LoVo (cell line): ENCODE data around the gene DUOX1.

Experiments
- DNase-seq: peaks from one replicate; pipeline ENCODE4 v3.0.0-alpha.2; 2016; ENCODE audit warnings: low spot score

The DUOX1 gene

DNA sequence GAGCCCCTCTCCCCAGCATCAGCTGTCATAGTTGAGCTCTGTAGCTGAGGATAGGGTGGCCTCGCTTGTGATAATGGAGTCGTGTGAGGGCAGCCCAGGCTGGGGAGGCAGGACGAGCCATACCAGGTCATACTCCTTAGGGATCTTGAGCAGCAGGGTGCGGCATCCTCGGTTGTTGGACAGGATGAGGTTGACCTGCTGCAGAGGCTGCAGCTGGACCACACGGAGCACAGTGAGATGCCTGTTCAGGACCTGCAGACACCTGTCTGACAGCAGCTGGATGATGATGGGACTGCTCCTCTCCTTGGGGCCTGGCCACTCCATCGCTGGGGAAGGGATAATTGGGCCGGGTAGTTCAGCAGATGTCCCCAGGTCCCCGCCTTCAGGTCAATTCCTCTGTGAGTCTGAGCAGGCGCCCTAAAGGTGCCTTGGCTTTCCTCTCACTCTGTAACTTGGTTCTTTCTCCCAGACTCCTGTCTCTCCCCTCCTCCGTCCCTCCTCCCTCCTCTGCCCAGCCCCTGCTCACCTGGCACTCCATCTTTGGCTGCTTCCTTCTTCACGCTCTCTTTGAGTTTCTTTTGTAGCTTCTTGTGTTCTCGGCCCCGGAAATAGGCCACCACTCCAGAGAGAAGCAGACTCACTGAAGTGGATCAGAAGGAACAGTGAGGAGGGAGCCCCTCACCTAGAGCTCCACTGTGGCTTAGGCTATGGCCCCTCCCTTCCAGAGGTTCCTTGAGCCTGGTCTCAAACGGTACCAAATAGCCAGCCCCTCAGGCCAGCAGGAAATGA lies 23.6 kb upstream of the DUOX1 start:
- DNase-seq: no peak

DNA sequence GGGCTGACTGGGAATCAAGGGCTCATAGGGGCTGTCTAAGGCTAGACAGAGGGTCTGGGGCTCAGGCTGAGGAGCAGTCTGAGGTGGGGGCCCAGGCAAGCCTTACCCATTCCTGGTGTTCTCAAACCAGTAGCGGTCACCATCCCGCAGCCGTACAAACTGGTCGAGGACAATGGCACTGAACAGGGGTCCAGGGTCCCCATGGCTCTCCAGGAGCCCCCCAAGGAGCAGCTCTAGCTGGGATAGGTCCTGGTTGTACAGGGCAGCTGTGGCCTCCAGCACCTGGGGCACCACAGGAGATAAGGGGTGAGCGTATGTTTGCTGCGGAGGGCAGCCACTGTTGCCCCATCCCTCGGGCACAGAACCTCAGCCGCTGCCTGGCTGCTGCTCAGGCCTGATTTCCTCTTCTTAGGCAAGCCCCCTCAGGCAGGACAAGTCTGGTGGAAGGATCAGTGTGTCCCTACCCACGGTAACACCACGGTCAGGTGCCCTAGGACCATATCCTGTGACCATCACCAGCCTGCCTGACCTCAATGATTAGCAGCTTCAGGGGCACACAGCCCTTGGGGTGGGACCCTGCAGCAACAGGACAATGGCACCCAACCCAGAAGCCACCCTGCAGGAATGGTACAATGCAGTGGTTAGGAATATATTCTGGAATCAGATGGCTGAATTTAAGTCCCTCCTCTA lies 21.7 kb upstream of the DUOX1 start:
- no peak for DNase-seq

DNA sequence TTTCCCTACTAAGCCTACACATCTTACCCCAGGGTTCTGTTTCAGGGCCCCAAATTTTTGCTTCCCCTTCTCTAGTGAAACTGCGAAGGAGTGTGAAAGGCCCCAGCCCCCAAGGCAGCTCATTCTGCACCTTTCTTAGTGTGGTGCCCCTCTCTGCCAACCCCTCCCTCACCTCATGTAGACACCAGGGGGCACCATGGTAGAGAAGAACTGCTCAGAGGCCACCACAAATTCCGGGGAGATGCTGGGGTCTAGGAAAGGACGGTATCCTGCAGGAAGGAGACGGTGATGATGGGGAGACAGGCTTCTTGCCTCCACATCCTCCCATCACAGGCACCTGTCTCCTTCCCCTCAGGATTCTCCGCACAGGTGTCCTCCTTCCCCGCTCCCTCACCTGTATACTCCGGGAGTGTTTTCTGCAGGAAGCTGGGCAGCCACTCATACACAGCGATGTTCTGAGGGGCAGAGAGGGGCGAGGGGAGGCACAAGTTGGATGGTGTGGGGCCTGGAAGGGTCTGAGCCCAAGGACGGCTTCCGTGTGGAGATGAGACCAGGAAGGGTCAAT lies 19.5 kb upstream of the DUOX1 start:
- DNase-seq: no peak

- no peak for DNase-seq
These were observed 18.2 kb upstream of the DUOX1 start for GRCh38 chr15:45111390-45112142.

- no peak for DNase-seq
These were observed 17.6 kb upstream of the DUOX1 start for GRCh38 chr15:45112143-45112590.

- no peak for DNase-seq
These were observed 17.0 kb upstream of the DUOX1 start for GRCh38 chr15:45112591-45113379.

DNA sequence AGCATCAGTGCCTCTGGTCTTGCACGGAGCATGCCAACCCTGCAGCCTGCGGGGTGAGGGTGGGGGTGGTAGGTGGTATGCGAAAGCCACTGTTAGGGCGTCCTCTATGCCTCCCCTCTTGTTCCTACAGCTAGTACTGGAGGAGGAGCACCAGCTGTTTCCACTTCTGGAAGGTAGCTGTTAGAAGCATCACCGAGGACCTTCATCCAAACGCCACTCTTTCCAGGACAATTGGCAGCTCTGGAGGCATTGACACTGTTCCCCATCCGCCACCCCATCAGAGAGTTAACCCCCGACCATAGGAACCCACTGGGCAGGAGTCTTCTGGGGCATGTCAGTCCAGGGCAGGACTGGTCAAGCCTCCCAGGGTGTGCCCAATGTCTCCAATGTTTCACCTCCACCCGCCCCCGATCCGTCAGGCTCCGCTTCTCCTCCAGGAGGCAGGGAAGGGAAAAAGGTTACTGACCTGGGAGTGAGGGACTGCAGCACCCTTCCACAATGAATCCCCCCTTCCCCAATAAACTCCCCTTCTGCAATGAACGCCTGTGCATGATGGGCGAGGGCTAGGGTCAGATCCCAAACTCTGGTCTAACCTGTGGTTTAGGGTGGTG lies 16.3 kb upstream of the DUOX1 start:
- DNase-seq: no peak

DNA sequence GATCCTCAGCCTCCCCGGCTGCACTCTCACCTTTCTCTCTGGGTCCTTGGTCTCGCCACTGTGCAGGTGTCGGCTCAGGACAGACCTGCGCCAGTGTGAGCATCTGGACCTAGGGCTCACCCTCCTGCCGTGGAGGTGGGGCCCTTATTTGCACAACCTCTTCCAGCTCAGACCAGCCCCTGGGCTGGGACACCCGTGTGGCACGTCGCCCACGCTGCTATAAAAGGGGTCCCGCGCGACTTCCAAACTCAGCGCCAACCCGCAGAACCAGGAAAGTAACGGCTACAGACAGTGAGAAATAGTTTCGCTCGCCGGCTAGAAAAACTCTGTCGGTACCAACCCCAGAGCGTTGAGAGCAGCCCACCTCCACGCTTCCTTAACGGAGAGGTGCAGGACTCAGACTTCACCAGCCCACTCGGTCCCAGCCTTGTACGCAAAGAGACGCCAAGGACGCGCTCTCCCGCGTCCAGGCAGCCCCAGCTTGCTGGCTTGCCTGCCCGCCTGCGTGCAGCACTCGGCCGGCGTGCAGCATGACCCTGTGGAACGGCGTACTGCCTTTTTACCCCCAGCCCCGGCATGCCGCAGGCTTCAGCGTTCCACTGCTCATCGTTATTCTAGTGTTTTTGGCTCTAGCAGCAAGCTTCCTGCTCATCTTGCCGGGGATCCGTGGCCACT lies 15.6 kb upstream of the DUOX1 start, which contains the start of the genes DUOX2 and DUOXA2:
DUOX2 (minus strand) TSS at position 97 of the 675 bp plus-strand sequence. CDS start 761 bp downstream, outside the sequence.
DUOXA2 (plus strand) TSS at position 251 of the 675 bp plus-strand sequence; CDS start at position 531, 280 bp downstream.
- DNase-seq: no peak

GRCh38 chr15:45114751-45115085 lies 15.1 kb upstream of the DUOX1 start:
- no peak for DNase-seq

- DNase-seq: no peak
These were observed 14.4 kb upstream of the DUOX1 start for GRCh38 chr15:45115312-45115820.

- no peak for DNase-seq
These were observed 13.8 kb upstream of the DUOX1 start for GRCh38 chr15:45116006-45116481.

DNA sequence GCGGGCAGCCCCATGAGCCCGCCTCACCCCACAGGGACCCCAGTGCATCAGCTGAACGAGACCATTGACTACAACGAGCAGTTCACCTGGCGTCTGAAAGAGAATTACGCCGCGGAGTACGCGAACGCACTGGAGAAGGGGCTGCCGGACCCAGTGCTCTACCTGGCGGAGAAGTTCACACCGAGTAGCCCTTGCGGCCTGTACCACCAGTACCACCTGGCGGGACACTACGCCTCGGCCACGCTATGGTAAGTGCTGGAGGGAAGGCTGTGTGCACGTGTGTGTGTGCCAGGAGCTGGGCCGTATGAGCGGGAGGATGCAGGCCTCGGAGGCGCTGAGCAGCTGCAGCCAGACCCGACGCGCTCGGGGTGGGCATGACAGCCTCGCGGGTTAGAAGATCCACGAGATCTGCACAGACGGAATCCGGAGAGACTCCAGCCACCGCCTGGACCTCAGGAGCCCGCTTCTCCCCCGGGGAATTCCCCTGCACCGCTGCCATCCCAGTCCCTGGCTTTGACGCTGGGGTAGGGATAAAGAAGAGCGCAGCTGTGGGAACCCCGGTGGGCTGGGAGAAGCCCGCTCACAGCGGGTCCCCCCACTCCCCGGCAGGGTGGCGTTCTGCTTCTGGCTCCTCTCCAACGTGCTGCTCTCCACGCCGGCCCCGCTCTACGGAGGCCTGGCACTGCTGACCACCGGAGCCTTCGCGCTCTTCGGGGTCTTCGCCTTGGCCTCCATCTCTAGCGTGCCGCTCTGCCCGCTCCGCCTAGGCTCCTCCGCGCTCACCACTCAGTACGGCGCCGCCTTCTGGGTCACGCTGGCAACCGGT lies 13.1 kb upstream of the DUOX1 start:
- no peak for DNase-seq

GRCh38 chr15:45117308-45118130 lies 12.3 kb upstream of the DUOX1 start:
- DNase-seq: no peak

- peak; percentile 85 for DNase-seq
These were observed 11.6 kb upstream of the DUOX1 start for GRCh38 chr15:45118131-45118588.

GRCh38 chr15:45118996-45119395 lies 10.8 kb upstream of the DUOX1 start:
- DNase-seq: no peak

GRCh38 chr15:45120081-45120972 lies 9.5 kb upstream of the DUOX1 start:
- DNase-seq: no peak

GRCh38 chr15:45121020-45121419 lies 8.8 kb upstream of the DUOX1 start:
- no peak for DNase-seq
